HTERT RPE-1 (cell line): Measurements from ENCODE around the gene OTOG.

Experiments used
- in situ Hi-C: fragments of 300-500 bp; cut with MboI; formaldehyde crosslinking; loops from 4 replicates; pipeline ENCODE4 v1.14.3; 2020; ENCODE audit warnings: low sequenced_read_pairs

The OTOG gene

DNA sequence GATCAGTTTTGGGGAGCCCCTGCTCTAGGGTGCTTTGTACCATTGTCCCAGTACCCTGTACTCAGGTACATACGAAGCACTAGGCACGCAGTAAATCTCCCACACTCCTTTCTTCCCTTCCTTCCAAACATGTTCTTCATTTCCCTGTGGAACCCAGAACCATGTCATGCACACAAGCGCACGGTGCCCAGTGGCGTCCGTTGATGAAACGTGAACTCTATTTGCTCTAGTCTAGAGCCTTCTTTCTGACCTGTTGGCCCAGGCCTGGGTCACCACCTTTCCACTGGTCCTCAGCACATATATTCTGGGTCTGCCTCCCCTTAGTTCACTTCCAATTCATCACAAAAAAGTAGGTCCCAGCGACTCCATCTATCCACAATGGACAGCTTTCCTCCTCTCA is 9.8 kb upstream of the OTOG start:
- in situ Hi-C loops, result no loop called here

DNA sequence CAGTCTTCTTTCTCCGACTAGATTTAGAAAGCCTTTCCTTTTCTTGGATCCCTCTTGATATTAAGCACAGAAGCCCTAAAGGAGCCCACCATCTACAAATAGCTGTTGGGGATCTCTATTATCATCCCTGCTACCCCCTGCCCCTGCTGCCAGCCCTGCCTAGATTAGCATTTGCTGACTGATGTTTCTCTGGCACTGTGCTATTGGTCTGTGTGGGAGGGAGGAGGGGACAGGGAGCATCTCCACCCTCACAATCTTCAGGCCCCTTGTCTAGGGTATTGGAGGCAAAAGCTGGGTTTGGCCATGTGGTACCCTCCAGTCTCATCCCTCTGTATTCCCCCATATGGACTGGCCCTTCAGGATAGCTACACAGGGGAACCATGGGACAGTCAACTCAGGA is 9.0 kb upstream of the OTOG start:
- in situ Hi-C loops, result no loop called here

DNA sequence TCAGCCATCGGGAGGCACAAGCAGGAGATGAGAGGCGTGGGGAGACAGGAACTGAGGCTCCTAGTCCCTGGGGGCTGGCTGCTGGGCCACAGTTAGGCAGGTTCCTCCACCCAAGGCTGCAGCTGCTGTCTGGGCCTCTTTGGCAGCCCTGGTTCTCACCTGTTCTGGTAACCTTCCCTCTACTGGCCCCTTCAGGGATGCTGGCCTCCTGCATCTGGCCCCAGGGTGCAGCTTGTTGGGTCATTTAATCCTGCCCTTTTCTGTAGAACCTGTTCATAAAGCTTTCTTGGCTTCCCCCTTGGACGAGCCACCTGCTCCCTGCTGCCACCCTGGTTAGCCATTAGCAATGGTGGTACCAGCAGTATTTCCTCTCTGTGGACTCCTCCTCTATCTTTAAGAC is 8.3 kb upstream of the OTOG start:
- in situ Hi-C loops, result no loop called here

DNA sequence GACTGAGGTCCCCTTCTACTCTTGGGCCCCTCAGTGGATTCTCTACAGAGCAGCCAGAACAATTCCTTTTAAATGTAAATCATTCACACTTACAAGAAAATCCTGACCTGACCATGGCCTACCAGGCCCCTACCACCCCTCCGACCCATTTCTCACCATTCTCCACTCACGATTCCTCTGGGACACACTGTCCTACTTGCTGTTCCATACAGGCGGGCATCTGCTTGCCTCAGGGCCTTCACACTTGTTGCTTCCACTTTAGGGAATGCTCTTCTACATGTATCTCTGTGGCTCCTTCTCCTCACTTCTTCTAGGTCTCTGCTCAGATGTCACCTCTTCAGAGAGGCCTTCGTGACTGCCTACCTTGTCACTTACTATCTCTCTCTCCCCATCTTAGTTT is 6.3 kb upstream of the OTOG start:
- in situ Hi-C loops, result no loop called here

DNA sequence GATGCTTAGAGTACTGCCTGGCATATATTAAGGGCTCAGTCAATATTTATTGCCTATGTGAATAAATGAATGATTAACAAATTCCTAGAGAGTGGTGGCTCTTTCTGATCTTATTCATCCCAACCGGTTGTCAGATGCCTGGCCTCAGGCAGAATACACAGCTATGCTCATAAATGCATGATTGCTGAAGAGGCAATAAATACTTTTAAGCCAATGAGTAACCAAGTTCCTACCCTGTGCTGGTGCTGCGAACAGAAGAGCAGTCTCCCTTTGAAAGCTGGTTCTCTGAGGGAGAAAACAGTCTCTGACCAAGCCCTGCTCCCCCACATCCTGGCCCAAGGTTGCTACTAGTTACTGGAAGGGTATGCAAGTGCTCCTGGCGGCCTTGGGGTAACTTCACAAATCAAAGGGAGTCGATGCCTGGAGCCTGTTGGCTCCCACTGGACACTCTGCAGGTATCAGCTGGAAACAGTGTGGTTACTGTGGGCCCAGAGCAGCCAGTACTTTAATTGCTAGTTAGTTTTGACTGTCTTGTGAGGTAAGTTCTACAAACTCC is 5.7 kb upstream of the OTOG start:
- in situ Hi-C loops, result no loop called here

DNA sequence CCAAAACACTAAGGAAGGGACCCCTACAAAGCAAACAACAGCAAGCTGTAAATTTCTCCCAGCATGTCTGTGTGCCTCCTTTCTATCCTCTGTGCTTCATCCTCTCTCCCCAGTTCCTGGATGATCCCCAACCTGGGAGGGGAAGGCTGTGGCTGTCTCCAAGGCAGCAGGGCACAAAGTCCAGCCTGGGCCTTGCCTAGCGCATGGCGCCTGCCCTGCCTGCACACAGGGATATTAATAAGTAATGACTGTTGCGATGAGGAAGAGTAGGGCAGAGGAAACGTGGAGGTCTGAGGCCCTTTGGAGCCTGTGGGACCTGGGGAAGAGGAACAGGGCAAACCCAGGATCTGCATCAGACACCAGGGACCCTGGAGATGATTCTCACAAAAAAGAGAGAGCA is 4.8 kb upstream of the OTOG start:
- in situ Hi-C loops, result no loop called here

DNA sequence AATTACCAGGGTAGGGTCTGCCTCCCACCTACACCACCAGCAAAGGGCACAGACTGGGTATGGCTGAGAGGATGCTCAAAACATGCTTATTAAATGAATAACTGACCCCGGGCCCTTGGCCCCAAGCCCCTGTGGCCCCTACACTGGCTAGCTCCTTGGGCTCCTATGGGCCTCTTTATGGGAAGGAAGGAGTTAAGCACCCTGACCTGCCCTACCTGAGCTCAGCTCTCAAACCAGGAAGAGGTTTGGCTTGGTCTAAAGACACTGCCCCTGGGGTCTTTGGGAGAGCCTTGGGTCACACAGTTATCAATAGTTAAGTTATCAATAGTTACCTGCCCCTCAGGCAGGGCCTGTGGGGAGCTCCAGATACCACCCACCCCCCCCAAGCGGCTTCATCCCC is 4.0 kb upstream of the OTOG start:
- in situ Hi-C loops, result no loop called here

DNA sequence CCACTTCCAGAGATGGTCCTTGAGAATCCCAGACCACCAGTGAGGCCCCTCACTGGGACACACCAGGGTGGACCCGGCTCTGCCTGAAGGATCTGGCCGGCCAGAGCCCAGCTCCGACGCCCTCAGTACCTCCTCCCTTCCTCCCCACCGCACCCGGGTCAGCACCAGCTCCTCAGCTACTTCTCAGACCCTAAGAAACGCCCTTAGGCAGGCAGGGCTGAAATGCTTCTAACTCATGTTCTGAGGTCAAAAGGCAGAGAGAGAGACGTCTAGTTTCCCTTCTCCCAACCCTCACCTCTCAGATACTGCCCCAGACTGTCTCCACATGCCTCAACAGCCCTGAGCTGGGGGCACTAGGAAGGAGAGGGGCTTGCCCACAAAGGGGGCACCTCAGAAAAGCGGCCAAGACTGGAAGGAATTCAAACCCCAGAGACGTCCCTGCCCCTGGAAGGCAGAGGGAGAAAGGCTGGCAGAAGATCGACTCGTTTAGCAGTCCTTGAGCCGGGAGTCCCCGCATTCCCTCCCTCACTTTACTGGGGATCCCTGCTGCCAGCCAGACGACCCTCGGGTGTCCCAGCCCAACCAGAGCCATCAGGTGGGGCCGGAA is 3.4 kb upstream of the OTOG start:
- in situ Hi-C loops, result no loop called here

DNA sequence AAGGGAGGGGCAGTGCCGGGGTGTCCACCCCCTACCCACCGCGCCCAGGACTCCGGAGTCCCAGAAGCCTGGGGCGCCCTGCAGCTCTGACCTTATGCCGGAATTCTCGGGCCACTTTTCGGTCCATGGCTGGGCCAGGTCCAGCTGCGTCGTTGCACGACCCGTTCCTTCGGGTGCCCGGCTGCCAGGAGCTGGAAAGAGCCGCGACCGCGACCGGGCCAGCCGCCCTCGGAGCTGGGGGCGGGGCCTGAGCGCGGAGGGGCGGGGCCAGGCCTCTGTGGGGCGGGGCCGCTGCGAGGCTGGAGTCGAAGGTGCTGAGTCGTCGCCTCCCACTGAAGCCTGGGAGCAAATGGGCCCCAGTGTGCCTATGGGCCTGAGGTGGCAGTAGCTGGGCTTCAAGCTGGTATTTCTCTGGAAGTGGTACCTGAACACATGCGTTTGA is 2.9 kb upstream of the OTOG start, which contains the start of gene USH1C:
TSS of gene USH1C (minus strand) at position 236 of the 442 bp plus-strand sequence. CDS start at position 127, 109 bp downstream.
- in situ Hi-C loops, result no loop called here

DNA sequence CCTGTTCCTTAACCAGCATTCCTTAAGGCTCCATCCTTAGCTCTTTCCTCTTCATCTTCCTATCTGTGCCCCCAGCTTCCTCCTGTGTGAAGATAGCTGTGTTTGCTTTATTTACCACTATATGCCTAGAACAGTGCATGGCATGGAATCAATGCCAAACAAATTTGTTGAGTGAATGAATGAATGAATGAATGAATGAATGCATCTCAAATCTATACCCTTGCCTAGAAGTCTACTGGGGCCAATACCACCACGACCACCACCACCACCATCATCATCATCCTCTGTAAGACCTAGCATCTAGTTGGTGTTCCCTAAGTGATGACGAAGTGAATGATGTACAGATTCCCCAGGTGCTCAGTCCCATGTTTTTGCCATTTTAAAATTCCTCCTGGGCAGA is 819 bp upstream of the OTOG start:
- in situ Hi-C loops, result no loop called here

DNA sequence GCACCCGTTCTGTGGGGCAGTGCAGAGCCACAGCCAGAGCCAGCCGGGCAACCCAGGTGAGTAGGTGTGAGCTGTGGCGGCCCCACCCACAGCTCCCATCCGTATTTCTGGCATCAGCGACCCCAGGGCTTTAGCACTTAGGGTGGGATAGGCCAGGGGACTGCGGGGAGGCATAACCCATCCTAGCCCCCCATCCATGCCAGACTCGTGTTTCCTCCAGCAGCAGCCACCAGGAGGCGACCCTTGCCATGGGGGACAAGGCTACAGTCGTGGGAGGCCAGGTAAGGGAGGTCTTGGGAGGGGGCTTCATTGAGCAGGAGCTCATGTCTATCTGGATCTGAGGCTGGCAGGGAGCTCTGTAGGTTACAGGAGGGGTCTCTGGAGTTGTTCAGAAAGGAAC is 873 bp downstream of the OTOG start:
- in situ Hi-C loops, result no loop called here

DNA sequence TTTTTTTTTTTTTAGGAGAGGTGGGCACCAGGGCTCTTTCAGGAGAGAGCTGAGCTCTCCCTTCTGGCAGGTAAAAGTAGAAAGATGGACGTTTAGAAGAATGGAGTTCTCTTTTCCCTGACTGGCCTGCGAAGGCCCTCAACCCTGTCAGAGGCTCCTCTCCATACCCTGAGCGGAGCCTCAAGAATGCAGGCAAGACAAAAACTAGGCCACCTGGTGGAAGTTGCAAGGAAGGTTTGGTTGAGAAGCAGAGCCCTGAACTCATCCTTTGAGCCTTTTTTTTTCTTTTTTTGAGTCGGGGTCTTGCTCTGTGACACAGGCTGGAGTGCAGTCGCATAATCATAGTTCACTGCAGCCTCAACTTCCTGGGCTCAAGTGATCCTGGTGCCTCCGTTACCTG is 1.4 kb downstream of the OTOG start:
- in situ Hi-C loops, result no loop called here

DNA sequence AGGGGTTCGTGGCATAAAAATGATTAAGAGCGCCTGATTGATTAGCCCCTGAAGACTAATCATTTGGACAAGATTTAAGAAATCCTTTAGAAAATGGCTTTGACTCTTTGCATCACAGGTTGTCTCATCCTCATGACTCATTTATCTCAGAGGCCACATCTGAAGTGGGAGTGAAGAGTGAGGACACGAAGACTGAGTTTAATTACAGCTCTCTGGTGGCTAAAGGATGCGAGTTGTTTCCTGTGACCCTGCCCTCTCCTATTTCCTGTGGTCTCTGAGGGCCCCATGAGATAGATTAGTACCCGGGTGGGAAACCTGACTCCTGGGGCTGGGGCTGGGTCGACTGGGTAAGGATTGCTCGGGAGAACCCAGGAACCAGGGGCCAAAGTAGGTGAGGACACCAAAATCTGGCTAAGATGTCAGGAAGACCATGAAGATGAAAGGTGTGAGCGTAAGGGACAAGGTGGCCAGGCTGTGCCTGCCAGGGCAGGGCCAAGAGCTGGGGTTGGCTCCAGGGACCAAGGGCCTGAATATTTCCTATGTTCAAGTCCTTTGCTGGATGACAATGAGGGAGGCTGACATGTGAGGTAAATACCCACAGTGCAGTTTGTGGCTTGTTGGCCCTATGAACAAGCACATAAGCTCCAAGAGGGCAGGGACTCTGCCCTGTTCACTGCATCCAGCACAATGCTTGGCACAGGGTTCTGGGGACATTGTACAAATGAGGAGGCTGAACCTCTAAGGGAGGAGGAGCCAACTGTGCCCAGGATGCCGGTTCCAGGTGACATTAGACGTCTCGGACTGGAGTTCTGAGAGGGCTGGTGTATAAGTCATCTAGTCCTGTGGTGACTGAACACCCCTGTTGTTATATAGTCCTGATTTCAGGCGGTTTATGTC is 3.6 kb downstream of the OTOG start:
- in situ Hi-C loops, result no loop called here

DNA sequence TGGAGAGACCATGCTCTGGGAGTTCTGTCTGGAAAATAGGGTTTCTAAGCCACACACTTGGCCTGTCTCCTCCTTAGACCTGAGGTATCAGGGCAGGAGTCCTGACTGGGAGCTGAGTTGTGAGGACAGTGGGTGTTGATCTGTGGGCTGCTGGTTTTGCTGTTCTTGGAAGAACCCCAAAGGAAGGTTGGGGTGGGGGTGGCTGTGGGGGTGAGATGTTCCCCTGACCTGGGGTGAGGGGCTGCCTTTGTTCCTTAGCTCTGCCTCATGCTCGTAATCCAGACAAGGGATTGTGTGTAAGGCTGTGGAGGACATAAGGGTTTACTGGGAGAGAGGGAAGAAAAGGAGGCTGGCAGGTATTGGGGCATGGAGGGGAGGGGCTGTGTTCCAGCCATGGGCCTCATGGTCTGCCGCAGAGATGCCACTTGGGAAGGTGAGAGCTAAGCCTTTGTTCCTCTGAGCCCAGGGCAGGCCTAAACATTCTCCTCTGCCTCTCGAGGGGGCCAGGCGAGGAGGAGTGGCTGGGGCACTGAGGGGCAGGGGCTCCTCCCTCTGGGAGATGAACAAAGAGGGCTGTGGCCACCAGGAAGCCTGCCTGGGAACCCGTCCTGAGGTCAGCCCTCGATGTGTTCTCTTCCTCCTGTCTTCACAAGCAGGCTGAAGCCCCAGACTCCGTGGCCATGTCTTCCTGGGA is 4.4 kb downstream of the OTOG start:
- in situ Hi-C loops, result no loop called here

DNA sequence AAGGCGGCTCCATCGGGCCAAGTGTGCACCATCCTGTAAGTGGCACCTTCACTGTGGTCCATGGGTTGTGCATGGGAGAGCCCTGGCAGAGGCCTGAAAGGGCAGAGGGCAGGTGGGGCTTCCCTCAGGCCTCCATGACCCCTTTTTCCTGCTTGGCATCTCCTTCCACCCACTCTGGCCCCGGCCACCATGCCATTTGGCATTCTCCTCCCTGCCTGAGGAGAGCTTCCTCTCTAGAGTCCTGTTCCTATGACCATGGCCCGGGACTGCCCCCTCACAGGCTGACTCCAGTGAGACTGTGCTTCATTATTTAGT is 4.9 kb downstream of the OTOG start:
- in situ Hi-C loops, result no loop called here

DNA sequence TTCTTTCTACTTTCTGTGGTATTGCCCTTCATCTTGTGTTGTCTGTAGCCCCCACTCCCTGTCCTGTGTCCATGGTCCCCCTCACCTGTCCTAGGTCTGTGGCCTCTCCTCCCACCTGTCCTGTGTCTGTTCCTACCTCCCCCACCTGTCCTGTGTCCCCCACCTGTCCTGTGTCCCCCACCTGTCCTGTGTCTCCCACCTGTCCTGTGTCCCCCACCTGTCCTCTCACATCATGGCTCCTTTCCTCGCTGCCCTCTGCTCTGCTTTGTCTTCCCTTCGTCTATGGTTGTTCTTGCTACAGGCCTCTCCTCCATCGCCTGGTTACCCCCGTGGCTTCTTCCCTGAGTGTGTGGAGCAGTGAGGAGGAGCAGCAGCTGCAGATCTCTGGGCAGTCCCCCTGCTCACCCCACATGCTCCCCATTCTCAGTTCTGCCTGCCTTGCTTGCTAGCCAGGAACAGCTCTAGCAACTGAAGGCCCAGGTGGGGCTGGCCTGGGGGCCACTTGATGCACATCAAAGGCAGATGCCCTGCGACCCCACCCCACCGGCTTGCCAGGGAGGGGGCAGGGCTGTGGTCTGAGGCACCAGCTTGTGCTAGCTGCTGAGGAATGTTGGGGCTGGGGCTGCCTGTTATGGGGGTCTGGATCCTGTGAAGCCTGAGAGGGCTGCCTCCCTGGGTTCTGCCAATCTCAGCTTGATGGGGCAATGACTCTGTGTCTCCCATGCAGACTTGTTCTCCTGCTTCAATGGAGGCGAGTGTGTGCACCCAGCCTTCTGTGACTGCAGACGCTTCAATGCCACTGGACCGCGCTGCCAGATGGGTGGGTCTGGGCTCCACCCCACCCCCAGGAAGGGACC is 5.6 kb downstream of the OTOG start:
- in situ Hi-C loops, result no loop called here

DNA sequence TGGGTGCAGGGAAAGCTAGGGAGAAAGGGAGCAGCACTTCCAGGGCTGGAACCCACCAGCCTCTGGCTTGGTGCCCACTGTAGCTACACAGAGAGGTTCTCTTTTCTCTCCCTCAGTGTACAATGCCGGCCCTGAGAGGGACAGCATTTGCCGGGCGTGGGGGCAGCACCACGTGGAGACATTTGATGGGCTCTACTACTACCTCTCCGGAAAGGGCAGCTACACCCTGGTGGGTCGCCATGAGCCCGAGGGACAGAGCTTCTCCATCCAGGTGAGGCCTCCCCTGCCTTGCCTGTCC is 6.1 kb downstream of the OTOG start:
- in situ Hi-C loops, result no loop called here

DNA sequence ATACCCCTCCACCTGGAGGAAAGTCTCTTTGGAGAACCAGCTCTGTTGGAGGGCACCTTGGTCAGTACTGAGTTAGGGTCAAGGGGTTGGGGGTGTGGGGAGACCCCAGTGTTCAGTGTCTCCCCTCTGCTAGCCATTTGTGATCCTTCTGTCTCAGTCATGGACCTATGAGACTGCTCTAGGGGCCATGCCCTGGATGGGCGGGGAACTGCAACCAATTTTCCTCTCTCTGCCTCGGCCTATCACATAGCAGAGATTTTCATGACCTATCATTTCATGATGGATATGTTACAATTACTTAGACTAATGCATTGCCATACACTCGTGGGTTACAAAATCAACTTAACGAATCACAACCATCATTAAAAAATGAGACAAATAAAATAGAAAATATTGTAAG is 7.4 kb downstream of the OTOG start:
- in situ Hi-C loops, result no loop called here

DNA sequence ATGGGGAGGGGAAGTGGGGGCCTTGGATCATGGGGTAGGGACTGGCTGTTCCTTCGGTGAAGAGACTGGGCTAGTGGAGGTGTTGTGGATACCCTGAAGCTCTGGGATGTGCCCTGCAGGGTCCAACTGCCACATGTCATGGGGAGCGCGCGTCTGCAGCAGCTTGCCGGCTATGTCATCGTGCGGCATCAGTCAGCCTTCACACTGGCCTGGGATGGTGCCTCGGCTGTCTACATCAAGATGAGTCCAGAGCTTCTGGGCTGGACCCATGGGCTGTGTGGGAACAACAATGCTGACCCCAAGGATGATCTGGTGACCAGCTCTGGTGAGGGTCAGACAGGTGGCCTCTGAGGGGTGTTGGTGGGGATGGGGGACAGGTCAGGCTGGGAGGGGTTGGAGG is 9.9 kb downstream of the OTOG start:
- in situ Hi-C loops, result no loop called here

DNA sequence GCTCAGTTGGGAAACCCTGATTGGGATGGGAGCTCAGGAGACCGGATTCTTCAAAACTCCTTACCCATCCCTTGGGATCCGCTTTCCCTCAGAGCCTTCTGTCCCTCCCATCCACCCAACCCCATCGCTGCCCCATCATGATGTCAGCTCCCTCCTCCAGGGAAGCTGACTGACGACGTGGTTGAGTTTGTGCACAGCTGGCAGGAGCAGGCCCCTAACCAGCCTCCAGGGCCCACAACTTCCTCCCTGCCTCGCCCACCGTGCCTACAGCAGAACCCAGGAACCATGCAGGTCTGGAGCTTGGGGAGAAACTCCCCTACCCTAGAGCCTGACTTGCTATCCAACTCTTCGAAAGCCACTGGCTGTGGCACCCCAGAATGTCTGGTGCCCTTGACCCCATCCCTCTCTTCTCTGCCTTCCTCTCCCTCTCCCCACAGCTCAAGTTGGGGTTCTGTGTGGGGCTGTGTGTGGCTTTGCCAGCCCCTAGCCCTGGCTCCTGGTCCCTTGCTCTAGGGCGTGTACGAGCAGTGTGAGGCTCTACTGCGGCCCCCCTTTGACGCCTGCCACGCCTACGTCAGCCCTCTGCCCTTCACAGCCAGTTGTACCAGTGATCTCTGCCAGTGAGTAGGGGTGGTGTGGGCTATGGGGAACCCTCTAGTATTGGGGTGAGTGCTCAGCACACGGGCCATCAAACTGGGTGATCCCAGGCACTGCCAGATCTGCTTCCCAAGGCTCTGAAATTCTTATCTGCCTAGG is 11.1 kb downstream of the OTOG start:
- in situ Hi-C loops, result no loop called here
